Muscle of leg (tissue), 11 donors: ENCODE measurements around the gene CCR8. TPM values are rescaled to one million over a fixed set of nuclear protein-coding genes. Genes with fewer than 3 reads are reported as not detected.

Experiments
- DNase-seq: peaks from one replicate; pipeline ENCODE4 v3.0.0; 2013
- H3K27ac ChIP-seq: one replicate; pipeline ENCODE4 v1.5.1; 2013; ENCODE audit warnings: mild to moderate bottlenecking, low read length, control low read depth
- H3K27me3 ChIP-seq: one replicate; pipeline ENCODE4 v1.6.1; 2013; ENCODE audit warnings: low read length; ENCODE audit not compliant: control insufficient read depth, insufficient read depth
- H3K36me3 ChIP-seq: one replicate; pipeline ENCODE4 v1.6.1; 2013; ENCODE audit warnings: low read length; ENCODE audit not compliant: control insufficient read depth, insufficient read depth
- H3K4me1 ChIP-seq: one replicate; pipeline ENCODE4 v1.6.1; 2013; ENCODE audit warnings: low read length; ENCODE audit not compliant: control insufficient read depth, insufficient read depth
- H3K4me3 ChIP-seq: one replicate; pipeline ENCODE4 v1.5.1; 2013; ENCODE audit warnings: low read length, control low read depth
- H3K9me3 ChIP-seq: replicated peaks from 2 replicates; pipeline ENCODE4 v1.6.1; 2013; ENCODE audit warnings: low read depth, low read length; ENCODE audit not compliant: control insufficient read depth
- WGBS: methylation state at CpG from one replicate; pipeline ENCODE4 v1.1.5; 2013; ENCODE audit warnings: missing lambda C conversion rate; ENCODE audit not compliant: insufficient coverage; 5-methylcytosine and 5-hydroxymethylcytosine counted together
- polyA plus RNA-seq, 8 donors: library from polyadenylated mRNA; unstranded; fragments of 120-200 nt; gene quantifications; one replicate each; pipeline versions ENCODE4 v1.2.1 to v1.2.3, GENCODE V29; 2013; ENCODE audit warnings: inconsistent platforms in 1 of 8, low replicate concordance in 1 of 8; ENCODE audit not compliant: insufficient read length in 8 of 8, insufficient read depth in 1 of 8
- total RNA-seq: library from RNA; stranded (reverse); fragments of 120-200 nt; gene quantifications from one replicate; pipeline ENCODE4 v1.2.4, GENCODE V29; 2013

Gene CCR8
- total and polyA plus RNA-seq, 9 donors: 0.10 TPM; not detected in 8

DNA sequence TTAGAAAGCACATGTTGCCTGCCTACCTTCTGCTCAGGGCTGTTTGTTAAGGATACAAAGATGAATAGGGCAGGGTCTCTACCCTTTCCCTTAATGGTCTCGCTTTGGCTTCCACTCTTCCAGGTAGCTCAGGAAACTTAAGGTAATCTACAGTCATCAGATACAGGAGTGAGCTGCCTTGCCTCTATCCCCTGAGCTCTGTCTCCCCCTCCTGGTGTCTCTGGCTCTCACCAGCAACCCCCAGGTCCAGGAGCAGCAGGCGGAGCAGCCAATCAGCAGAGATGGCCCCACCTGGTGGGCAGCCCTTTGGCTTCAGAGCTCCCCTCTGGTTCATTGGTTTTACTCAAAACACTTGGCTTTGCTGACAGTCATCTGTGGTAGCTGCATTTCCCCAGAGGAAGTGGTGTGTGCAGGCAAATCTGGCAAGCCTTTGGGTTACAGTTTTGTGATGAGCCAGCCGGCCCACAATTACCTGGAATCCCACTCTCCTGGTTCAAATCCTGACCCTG, 41.2 kb upstream of the CCR8 start:
- H3K4me3 ChIP-seq: no peak overlapping the region
- no peaks in the 10 kb centered on the region for H3K27me3 ChIP-seq
- no peaks in the 10 kb centered on the region for H3K36me3 ChIP-seq
- H3K4me1 ChIP-seq: peaks cover 6% of the 10 kb centered on the region
- peak; percentile 82 for DNase-seq
- no peaks in the 10 kb centered on the region for H3K9me3 ChIP-seq
- H3K27ac ChIP-seq: no peak overlapping the region
- WGBS: 0% methylated on average over 1 of the region's 3 CpGs

DNA sequence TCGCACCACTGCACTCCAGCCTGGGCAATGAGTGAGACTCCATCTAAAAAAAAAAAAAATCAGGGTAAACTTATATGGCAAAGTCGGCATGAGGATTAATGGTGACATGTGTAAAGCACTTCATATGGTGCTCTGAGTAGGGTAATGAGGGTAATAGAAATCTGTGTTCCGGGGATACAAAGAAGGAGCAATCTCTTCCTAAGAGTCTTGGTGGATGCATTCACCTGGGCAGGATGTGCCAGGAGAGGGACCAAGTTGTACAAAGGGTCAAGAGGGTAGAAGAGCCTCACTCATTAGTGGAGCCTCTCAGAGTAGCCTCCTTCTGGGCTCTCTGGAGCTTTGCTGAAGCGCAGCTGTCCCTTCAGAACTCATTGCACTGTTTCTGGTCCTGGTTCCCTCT, 40.4 kb upstream of the CCR8 start:
- Histone ChIP-seq H3K4me1 (peaks cover 6% of the 10 kb centered on the region), H3K27ac (no peak overlapping the region), H3K36me3 (no peaks in the 10 kb centered on the region), H3K4me3 (no peak overlapping the region), H3K9me3 (no peaks in the 10 kb centered on the region), H3K27me3 (no peaks in the 10 kb centered on the region)
- DNase-seq: no peak
- WGBS: 74% methylated on average over 3 of the region's 4 CpGs

DNA sequence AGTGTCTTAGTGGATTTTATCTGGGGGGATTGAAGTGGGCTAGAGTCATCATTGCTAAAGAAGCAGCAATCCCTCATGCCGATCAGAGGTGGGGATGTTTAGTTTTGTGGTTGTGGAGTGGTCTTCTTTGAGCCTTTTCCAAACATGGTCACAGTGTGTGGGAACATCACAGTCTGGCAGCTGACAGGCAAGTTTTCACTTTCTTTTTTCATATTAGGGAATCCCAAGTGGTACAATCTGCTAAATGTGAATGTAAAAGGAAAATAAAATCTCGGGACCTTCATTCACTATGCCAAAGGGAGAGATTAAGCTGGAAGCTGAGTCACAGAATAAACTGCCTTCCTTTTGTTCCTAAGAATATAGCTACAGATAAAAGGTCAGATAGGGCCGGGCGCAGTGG, 39.3 kb upstream of the CCR8 start:
- no peaks in the 10 kb centered on the region for H3K9me3 ChIP-seq
- H3K36me3 ChIP-seq: no peaks in the 10 kb centered on the region
- H3K4me3 ChIP-seq: no peak overlapping the region
- no peaks in the 10 kb centered on the region for H3K27me3 ChIP-seq
- 57% methylated on average over 3 of the region's 4 CpGs for WGBS
- H3K4me1 ChIP-seq: peaks cover 2% of the 10 kb centered on the region
- no peak overlapping the region for H3K27ac ChIP-seq
- no peak for DNase-seq

DNA sequence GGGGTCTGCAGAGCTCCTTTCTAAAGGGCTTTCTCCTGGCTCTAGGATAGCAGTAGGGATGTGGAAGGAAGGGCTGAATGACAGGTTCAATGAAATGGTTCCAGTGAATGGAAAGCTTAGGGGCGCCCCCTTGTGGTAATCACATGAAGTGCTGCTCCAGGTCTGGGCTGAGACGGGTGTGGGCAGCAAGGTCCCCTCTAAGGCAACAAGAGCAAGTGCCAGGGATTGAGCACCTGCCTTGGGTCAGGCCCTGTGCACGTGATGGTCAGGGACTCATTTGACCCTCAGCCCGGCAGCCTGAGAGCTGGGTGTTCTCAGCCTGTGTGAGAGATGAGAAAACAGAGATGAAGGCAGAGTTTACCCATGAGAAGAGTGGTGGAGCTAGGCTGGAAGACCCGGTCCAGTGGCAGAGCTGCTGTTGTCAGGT, 37.6 kb upstream of the CCR8 start:
- WGBS: 12% methylated on average over 5 of the region's 5 CpGs
- Histone ChIP-seq H3K9me3 (no peaks in the 10 kb centered on the region), H3K36me3 (no peaks in the 10 kb centered on the region), H3K4me3 (no peak overlapping the region), H3K27ac (no peak overlapping the region), H3K27me3 (no peaks in the 10 kb centered on the region), H3K4me1 (peaks cover 2% of the 10 kb centered on the region)
- DNase-seq: peak; percentile 54

DNA sequence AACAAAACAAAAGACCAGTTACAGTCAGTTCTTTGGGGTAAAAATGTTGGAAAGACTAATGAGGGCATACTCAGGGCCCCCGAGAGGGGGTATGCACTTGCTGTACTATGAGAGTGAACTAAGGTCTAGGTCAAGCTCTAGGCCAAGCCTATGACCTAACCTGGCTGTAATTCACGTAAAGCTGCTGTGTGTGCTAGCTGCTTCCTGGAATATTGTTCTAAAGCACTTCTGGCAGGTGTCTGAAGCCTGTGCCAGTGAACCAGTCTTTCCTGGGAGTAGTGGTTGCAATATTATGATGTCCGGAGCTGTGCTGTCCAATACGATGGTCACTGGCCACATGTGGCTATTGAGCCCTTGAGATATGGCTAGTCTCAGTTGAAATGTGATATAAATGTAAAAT, 36.5 kb upstream of the CCR8 start:
- H3K36me3 ChIP-seq: no peaks in the 10 kb centered on the region
- H3K4me1 ChIP-seq: peaks cover 2% of the 10 kb centered on the region
- DNase-seq: no peak
- 53% methylated on average over 3 of the region's 4 CpGs for WGBS
- no peak overlapping the region for H3K4me3 ChIP-seq
- H3K9me3 ChIP-seq: peaks cover under 1% of the 10 kb centered on the region
- H3K27ac ChIP-seq: no peak overlapping the region
- no peaks in the 10 kb centered on the region for H3K27me3 ChIP-seq

DNA sequence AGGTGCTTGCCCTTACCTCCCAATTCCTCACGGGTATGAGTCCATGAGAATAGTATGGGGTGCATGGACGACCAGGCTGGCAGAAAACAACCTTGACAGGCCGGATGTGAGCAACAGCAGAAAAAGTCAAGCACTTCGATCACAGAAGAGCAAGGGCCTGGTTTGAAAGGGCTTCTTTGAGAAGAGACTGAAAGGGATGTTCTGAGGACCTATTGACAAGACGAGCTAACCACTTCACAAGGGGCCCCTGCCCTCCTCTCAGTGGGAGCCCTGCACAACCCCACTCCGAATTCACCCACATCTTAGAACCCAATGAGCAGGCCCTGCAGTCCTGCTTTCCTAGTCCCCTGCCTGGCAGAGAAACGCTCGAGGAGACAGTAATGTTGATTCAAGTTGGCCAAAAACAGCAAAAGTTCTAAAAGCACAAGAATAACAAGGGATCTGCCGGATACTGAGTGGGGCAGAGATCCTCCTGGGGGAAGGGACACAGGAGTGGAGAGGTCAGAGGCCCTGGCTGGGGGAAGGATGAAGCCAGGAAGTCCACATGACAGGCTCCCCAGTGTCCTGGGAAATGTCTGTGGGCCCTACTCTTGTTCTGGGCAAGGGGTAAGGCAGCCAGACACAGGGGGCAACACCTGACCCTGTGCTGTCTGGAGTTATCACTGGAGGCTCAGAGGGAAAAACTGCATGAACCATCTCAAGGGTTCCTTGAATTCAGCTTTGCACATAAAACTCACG, 34.9 kb upstream of the CCR8 start:
- no peak for DNase-seq
- Histone ChIP-seq H3K4me3 (no peak overlapping the region), H3K27me3 (no peaks in the 10 kb centered on the region), H3K27ac (no peak overlapping the region), H3K36me3 (no peaks in the 10 kb centered on the region), H3K9me3 (peaks cover 10% of the 10 kb centered on the region), H3K4me1 (no peaks in the 10 kb centered on the region)
- 60% methylated on average over 5 of the region's 10 CpGs for WGBS

DNA sequence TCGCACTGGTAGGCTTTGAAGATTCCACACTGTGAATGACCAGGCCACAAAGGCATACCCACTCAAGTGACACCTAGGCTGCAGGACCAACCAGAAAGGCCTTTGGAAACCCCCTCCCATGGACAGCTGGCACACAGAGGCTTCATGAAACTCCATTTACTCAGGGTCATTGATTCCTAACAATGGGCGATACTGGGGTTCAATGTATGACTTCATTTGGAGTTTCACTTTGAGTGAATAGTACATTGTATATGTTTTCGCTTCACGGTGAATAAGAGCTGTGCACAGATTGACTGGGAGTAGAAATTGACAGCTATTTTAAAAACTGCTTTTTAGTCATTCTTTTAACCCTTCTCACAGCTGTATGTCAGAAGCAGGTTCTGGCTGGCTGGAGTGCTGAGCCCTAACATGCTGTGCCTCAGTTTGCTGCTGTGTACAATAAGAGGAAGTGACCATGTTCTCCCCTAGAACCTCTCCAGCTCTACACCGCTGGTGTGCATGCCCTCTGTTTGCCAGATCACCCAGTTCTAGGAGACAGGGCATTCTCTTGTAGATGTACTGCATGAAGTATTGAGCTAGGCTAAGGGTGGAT, 34.2 kb upstream of the CCR8 start:
- no peaks in the 10 kb centered on the region for H3K27me3 ChIP-seq
- no peak for DNase-seq
- 71% methylated on average over 1 of the region's 5 CpGs for WGBS

DNA sequence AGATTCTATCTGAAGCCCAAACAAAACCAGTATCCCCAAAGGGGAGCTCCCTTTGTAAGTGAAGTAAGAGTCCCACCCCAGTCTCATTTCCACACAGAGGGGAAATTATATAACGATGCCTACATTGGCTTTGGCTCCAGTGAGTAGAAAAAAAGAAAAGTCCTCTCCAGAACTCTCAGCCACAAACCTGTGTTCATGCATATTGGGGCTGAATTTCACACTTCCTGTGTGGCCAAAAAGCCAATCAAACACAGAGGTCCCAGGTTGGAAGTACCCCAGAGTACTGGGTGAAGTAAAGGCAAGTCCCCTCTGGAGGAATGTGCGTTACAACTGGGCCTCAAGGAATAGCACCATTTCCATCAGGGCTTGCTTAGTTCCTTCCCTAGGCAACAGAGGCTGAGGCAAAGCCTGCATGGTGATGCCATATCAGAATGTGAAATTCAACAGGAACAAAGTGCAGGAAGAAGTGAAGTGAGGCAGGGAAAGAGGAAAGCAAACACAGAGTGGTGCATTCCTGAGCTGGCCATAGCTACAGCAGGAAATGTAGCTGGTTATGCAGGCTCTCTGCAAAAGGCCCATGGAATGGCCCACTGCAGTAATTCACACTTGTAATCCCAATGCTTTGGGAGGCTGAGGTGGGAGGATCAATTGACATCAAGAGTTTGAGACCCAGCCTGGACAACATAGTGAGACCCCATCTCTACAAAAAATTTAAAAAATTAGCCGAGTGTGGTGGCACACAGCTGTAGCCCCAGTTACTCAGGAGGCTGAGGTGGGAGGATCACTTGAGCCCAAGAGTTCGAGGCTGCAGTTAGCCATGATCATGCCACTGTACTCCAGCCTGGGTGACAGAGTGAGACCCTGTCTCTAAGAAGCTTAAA, 33.1 kb upstream of the CCR8 start:
- Histone ChIP-seq H3K4me1 (no peaks in the 10 kb centered on the region), H3K27me3 (no peaks in the 10 kb centered on the region), H3K4me3 (no peak overlapping the region), H3K27ac (no peak overlapping the region), H3K36me3 (no peaks in the 10 kb centered on the region), H3K9me3 (peaks cover 10% of the 10 kb centered on the region)
- DNase-seq: no peak
- 100% methylated on average over 2 of the region's 4 CpGs for WGBS

More for the DNA sequence above, 34.2 kb upstream of the CCR8 start:
- peaks cover 10% of the 10 kb centered on the region for H3K9me3 ChIP-seq
- H3K4me3 ChIP-seq: no peak overlapping the region
- no peak overlapping the region for H3K27ac ChIP-seq
- no peaks in the 10 kb centered on the region for H3K4me1 ChIP-seq
- no peaks in the 10 kb centered on the region for H3K36me3 ChIP-seq

DNA sequence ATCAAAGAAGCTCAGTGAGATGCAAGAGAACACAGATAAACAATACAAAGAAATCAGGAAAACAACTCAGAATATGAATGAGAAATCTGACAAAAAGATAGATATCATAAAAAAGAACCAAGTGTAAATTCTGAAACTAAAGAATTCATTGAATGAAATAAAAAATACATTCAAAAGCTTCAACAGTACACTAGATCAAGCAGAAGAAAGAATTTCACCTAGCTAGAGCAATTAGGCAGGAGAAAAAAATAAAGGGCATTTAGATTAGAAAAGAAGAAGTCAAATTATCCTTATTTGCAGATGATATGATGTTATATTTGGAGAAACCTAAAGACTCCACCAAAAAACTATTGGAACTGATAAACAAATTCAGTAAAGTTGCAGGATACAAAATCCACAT, 30.2 kb upstream of the CCR8 start:
- Histone ChIP-seq H3K4me3 (no peak overlapping the region), H3K27me3 (no peaks in the 10 kb centered on the region), H3K9me3 (peaks cover 10% of the 10 kb centered on the region), H3K36me3 (no peaks in the 10 kb centered on the region), H3K4me1 (no peaks in the 10 kb centered on the region), H3K27ac (no peak overlapping the region)
- no peak for DNase-seq

DNA sequence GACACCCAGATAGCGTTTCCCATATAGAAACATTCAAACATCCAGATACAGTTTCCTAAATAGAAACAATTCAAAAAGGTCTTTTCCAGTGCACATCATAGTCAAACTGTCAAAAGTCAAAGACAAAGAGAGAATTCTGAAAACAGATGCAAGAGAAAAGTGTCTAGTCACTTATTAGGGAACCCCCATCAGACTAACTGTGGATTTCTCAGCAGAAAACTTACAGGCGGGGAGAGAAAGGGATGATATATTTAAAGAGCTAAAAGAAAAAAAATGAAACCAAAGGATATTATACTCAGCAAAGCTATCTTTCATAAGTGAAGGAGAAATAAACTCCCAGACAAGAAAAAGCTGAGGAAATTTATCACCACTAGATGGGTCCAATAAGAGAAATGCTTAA, 27.3 kb upstream of the CCR8 start:
- Histone ChIP-seq H3K4me1 (no peaks in the 10 kb centered on the region), H3K9me3 (peaks cover 10% of the 10 kb centered on the region), H3K27ac (no peak overlapping the region), H3K36me3 (no peaks in the 10 kb centered on the region), H3K27me3 (no peaks in the 10 kb centered on the region), H3K4me3 (no peak overlapping the region)
- no CpG with 5 or more reads among the region's 2 CpGs for WGBS
- DNase-seq: no peak
